Measurements from ENCODE around the gene TMPRSS6.

TMPRSS6 gene

DNA sequence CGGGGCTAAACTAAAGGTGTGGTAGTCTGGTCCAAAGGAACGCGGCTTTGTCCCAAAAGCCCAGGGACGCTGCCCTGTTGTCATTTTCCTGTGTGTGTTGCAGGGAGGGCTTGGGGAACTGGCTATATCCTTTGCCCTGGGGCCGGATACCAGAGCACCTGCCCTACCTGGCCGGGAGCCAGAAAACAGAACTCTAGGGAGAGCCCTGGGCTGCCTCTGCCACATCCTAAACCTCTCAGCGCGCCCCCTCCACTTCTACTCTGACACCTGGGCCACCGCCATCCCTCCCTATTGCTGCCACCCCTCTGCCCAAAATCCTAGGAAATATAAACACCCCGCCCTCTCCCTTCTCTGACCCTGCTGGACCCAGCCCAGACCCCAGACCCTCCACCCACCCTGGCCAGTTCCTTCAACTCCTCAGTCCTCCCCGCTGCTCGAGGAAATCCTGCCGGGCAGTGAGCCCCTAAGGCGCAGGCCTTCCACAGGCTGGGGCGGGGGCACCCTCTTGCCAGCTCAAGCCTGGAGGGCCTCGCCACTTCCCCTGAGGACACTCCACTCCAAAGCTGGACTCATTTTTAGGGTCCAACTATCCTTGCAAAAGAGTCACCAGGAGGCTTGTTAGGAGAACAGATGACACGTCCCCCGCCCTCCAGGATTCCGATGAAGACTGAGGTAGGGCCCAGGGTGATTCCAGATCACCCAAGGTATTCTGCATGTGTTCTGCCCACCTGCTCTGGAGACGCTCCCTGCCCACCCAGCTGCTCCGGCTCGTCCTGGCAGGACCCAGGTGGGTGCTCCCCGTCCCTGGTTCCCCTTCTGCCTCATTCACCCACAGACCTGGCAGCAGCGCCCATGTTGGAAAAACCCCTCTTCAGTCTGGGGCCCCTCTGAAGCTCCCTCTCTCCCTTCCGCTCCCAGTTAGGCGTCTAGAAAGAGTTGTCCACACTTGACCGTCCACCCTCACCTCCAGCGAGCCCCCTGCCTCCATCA, 45.8 kb downstream of the TMPRSS6 start:
- no peak for DNase-seq

DNA sequence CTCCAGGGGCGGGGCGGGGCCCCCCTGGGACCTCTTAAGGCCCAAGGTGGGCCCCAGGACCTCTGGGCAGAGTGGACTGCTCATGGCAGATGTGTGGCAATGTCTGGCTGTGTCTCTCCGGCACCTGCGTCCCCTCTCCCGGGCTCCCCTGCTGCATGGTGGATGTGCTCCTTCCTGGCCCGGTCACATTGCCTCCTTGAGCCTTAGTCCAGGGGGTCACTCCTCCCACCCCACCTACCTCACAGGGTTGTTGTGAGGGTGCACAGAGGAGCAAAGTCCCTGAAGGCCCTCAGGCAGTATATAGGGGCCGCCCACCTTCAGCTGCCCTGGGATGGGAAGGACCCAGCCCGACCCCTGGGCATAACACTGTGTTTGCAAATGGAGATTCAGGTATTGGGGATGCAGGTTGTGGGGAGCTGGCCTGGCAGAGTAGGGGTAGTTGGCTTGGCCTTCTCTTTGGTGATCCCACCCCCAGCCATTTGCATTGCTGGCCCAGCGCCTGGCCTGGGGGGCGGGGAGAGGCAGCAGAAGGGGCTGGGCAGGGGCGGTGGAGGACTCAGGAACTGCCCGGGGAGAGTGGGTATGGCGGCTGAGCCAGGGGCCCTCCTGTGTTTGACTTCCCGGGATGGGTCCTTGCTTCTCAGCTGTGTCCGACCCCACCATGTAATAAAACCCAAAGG, 46.7 kb downstream of the TMPRSS6 start:
- DNase-seq = no peak

DNA sequence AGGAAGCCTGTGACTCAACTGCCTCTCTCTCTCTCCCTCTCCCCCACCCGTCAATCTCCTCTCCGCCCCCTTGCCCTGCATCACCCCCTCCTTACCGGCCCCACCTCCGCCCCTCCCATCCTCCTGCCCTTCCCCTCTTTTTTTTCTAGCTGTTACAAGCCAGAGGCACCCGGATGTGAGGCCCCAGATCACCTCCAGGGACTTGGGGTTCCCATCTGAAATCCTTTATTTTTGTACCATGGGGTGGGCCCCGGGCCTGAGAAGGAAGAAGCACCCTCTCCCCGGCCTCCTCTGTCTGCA, 47.2 kb downstream of the TMPRSS6 start:
- no peak for DNase-seq

DNA sequence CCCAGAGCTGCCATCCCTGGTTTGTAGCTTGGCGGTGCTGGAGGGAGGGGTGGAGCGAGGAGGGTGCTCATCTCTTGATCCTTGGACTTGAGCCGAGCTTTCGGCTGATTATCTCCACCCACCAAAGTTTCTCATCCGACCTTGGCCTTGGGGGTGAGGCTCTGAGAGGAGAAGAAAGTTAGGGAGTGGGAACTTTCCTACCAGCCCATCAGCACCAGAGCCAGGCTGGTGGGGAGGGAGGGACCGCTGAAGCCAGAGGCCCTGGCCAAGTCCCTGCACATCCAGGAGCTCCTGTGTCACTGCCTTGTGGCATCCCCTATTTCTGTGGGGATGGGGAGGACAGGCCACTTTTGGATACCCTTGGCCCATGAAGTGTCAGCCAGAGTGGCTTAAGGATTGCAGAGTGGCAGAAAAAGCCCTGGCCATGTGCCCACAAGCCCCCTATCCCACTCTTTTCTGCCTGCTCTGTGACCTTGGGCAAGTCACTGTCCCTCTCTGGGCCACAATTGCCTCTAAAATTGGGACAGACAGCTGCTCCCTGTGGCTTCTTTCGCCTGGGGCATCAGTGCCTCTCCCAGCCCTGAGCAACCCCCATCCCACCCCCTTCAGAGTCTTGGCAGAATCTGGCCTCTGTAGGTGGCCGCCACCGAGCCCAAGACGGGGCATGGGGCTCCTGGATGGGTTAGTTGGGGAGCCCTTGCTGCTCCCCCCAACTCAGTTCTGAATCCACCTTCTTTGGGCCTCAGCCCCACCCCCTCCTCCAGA, 47.7 kb downstream of the TMPRSS6 start:
- no peak for DNase-seq

- no peak for DNase-seq
These were observed 48.5 kb downstream of the TMPRSS6 start for GRCh38 chr22:37060801-37061610.

DNA sequence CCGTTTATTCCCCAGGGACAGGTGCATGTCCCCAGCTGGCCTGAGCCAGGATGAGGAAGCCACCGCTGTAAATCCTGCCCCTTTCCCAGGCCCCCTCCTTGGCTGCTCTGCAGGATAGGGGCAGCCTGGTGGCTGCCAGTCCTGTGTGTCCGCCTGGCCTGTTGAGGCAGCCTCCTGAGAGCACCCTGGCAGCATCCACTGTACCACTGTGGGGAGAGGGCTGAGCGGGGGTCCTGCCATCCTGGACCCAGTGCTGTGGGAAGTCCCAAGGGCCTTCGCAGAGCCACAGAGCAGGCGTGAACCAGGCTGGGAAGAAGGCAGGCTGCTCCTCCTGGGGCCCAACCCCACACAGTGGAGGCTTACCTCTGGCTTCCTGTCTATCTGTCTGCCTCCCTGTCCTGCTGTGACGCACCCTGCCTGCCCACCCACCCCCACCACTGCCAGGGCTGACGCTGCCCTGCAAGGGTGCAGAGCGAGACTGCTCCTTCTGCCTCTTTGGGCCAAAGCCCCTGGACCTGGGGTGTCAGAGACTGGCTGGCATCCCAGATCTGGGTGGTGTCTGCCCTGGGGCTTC, 49.5 kb downstream of the TMPRSS6 start:
- DNase-seq = no peak

DNA sequence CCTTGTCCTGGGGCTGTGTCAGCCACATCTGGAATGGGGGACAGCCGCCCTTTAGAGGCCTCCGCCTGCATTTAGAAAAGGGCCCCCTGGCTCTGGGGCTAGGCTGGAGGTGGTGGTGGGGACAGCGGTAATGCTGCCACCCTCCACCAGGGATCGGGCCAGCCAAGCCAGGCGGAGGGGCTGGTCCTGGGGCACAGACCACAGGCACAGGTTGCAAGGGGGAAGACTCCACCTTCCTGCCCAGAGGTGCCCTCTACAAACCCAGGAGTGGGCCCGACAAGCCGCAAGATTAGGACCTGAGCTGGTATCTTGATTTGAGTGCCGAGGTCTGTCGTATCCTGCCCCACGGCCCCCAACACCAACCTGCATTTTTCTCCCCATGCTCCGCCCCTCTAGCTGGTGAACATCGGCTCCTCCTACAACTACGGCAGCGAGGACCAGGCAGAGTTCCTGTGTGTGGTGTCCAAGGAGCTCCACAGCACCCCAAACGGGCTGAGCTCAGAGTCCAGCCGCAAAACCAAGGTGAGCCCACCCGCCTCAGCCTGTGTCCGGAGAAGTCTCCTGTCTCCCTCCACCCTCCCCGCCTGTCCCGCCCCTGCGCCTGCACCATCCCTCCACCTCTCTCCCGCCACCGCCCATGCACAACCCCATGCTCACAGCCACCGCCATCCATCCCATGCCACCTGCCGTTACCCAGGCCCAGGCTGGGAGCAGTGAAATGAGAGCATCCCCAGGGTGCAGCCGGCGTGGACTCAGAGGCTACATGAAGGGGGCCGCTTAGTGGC, 50.4 kb downstream of the TMPRSS6 start:
- DNase-seq = no peak

GRCh38 chr22:37057796-37058510, 51.6 kb downstream of the TMPRSS6 start:
- no peak for DNase-seq

DNA sequence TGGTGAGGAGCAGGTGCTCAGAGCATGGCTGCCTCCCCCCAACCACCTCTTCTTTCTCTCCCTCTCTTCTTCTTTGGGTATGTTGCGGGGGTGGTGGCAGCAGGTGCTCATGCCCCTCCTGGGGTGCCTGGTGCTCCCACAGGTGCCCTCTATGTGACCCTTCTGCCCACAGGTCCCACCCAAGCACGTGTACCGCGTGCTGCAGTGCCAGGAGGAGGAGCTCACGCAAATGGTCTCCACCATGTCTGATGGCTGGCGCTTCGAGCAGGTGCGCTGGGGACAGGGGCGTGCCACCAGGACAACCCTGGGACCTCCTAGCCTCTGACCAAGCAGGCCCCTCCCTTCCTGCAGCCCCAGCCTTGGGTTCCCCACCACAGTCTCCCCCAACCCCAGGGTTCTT, 52.3 kb downstream of the TMPRSS6 start:
- no peak for DNase-seq

- no peak for DNase-seq
These were observed 53.3 kb downstream of the TMPRSS6 start for GRCh38 chr22:37056246-37056645.

GRCh38 chr22:37054600-37055365, 54.7 kb downstream of the TMPRSS6 start:
- no peak for DNase-seq

GRCh38 chr22:37054056-37054395, 55.5 kb downstream of the TMPRSS6 start:
- DNase-seq = no peak

- DNase-seq = peak; percentile 33
These were observed 56.0 kb downstream of the TMPRSS6 start for GRCh38 chr22:37053310-37054055.

DNA sequence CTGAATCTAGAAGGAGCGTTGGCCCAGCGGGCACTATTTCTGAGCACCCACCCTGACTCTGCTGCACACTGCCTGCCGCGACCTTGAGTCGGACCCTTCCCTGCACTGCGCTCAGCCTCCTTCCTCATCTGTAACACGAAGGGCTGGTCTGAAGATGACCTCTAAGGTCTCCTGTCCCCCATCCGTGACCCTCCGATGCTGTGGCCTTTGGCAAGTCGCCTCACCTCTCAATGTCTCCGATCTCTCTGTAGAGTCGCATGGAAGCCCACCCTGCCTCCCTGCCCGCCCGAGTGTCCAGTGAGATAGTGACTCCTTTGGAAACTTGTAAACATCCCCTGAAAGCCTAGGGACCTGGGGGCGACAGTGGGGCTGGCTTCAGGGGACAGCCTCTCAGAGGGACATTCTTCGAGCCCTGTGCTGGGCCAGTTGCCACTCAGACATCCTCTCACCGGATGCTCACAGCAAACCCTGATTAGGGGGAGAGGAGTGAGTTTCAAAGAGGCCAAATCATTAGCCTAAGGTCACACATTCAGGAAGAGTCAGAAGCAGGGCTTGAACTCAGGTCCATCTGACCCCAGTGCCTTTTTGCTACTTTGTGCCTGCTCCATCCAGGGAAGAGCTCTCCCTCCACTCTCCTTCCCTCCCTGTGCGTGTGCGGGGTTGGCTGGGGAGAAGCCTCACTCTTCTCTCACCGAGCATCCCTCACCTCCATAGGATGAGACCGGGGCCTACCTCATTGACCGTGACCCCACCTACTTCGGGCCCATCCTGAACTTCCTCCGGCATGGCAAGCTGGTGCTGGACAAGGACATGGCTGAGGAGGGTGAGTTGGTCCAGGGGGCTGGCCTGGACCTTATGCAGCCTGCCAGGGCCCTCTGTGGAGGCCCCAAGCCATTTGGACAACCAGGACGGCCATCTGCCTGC, 56.9 kb downstream of the TMPRSS6 start:
- DNase-seq = no peak

- peak; percentile 85 for DNase-seq
These were observed 57.8 kb downstream of the TMPRSS6 start, which contains the start of gene KCTD17 for GRCh38 chr22:37051391-37052385. Gene KCTD17 (plus strand): TSS chr22:37051742. CDS start chr22:37051761, 19 bp downstream.

GRCh38 chr22:37050913-37051312, 58.6 kb downstream of the TMPRSS6 start:
- no peak for DNase-seq

GRCh38 chr22:37049224-37049623, 60.3 kb downstream of the TMPRSS6 start:
- no peak for DNase-seq

Data from hematopoietic multipotent progenitor cell treated with erythropoietin and hydrocortisone succinate and interleukin-3 and kit ligand, for 4 days (in vitro differentiated cells).